Neural progenitor cell (in vitro differentiated cells): ENCODE results near the gene TTLL9.

Experiments used
- EZH2 ChIP-seq: fragments of 200-600 bp; sonication (generic); IDR thresholded peaks from 2 replicates; pipeline ENCODE4 v1.6.1; 2017; ENCODE audit warnings: antibody characterized with exemption, mild to moderate bottlenecking, moderate library complexity
- EZH2phosphoT487 ChIP-seq: fragments of 200-600 bp; sonication (generic); IDR thresholded peaks from 2 replicates; pipeline ENCODE4 v1.6.1; 2017; ENCODE audit warnings: antibody characterized with exemption
- TF ChIP-seq, protein P1 (sequence below): fragments of 200-600 bp; sonication (generic); IDR thresholded peaks from 2 replicates; pipeline ENCODE4 v1.5.1; 2017; ENCODE audit warnings: antibody characterized with exemption, mild to moderate bottlenecking

DNA sequence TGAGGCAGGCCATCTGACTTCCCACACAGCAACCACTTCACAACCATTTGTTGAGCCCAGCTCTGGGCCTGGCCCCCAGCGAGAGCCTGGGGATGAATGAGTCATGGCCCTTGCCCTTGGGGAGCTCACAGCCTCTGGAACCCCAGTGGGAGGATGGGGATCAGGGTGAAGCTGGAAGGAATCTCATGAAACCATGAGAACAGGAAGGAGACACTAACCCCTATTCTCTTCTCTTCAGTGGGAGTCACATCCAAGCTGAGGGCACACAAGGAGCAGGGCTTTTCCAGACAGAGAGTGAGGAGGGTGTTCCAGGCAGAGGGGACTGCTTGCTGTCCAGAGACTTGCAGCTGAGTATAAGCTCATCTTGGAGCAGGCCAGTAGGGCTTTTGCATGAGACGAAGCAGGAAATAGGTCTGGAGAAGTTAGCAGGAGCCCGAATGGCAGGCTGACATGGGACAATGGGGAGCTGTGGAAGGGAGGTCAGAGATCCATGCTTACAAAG is 32.5 kb upstream of the TTLL9 start:
- TF ChIP-seq, protein P1, sequence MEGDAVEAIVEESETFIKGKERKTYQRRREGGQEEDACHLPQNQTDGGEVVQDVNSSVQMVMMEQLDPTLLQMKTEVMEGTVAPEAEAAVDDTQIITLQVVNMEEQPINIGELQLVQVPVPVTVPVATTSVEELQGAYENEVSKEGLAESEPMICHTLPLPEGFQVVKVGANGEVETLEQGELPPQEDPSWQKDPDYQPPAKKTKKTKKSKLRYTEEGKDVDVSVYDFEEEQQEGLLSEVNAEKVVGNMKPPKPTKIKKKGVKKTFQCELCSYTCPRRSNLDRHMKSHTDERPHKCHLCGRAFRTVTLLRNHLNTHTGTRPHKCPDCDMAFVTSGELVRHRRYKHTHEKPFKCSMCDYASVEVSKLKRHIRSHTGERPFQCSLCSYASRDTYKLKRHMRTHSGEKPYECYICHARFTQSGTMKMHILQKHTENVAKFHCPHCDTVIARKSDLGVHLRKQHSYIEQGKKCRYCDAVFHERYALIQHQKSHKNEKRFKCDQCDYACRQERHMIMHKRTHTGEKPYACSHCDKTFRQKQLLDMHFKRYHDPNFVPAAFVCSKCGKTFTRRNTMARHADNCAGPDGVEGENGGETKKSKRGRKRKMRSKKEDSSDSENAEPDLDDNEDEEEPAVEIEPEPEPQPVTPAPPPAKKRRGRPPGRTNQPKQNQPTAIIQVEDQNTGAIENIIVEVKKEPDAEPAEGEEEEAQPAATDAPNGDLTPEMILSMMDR, result no peak
- TF ChIP-seq EZH2phosphoT487 (no peak), EZH2 (no peak)
